GM19468 (cell line): Measurements from ENCODE around the gene BRPF1.

ENCODE experiments used
- ATAC-seq: cut with Tn5 transposase; IDR thresholded peaks from one replicate; pipeline ENCODE4 v1.9.1; 2021; ENCODE audit warnings: mild to moderate bottlenecking, moderate library complexity, moderate number of reproducible peaks; ENCODE audit not compliant: unreplicated experiment; ENCODE audit errors: extremely low read depth

Gene BRPF1

DNA sequence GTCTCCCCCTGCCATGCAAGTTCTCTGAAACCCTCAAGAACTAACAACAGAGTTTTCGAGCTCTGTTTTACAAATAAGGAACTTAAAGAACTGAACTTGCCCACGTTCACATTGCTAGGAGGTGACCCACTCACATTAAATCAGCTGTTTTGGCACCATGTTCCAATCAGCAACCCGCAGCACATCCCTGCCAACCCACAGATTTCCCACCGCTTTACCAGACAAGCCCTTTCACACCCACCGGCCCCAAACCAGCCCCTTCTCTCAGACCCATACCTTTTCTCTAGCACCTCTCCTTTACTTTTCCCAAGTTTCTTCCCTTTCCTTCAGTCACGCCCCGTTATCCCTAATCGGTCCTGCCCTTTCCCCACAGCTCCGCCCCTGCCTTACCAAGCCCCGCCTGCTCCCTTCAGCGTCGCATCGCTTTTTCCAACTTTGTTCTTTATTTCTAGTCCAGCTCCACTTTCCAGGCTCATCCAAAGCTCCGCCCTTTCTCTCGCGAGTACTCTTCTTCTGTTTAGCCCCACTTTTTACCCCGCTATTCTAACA lies 804 bp upstream of the BRPF1 start:
- ATAC-seq: no peak

DNA sequence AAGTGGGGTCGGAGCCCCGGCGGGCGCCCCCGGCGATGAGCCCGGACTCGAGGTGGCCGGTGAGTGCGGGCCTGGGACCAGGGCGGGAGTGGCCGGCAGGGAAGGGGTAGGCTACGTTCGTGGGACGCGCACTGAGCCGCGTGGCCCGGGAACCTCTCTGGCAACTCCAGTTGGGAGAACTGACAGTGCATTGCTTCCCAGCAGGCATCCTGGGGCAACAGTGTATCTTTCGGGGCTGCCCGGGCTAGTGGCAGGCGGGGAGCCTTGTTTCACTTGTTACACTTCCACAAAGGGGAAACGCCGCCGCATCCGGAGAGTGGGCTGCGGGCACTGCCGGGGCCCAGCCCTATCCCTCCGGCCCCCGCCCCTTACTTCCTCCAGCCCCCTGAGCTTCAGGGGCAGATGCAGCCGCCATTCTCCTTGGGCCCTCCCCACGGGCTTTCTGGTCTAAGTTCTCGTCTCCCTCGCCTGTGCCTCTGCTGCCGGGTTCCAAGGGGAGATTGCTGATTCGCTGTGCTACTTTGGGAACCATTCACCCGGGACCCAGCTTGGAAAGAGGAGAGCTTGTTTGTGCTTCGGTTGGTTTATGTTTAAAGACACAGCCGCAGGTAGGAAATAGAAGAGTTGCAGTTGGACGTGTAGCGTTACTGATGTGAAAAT lies 675 bp downstream of the BRPF1 start:
- ATAC-seq: no peak

DNA sequence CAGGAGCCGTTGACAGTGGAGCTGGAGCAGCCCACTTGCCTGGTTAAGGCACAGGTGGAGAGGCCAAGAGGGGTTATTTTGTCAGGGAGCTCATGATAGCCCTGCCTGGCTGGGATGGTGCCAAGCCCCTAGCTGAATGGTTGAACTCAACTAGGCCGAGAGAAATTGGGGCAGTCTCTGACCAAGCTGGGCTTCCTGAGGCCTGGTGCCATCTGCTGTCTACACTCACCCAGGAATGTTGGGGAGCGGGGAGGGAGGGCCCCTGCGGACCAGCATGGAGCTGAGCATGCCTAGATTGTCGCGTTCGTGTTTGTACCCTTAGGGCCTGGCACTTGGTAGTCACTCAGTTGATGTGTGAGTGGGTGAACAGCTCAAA lies 1.2 kb downstream of the BRPF1 start:
- no peak for ATAC-seq

DNA sequence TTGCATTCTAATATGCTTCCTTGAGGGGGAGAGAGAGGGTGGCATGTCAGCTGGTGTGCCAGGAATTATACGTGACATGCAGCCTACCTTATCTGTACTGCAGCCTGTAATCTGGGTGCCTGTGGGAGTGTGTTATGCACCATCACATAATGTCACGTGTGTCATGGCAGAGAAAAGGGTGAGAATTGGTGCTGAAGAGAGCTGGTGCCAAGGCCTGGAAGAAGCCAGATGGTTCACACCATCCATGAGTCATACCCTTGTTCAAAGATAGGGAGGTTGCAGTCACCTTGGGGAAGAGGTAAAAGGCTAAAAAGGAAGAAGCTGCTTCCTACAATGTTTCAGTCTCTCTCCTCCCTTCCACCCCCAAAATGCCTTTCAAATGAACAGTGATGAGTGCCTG lies 5.3 kb downstream of the BRPF1 start:
- ATAC-seq: no peak

DNA sequence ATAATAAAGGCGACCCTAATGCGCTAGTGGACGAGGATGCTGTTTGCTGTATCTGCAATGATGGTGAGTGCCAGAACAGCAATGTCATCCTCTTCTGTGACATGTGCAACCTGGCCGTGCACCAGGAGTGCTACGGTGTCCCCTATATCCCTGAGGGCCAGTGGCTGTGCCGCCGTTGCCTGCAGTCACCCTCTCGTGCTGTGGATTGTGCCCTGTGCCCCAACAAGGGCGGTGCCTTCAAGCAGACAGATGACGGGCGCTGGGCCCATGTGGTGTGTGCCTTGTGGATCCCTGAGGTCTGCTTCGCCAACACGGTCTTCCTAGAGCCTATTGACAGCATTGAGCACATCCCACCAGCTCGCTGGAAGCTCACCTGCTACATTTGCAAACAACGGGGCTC lies 7.6 kb downstream of the BRPF1 start:
- no peak for ATAC-seq

DNA sequence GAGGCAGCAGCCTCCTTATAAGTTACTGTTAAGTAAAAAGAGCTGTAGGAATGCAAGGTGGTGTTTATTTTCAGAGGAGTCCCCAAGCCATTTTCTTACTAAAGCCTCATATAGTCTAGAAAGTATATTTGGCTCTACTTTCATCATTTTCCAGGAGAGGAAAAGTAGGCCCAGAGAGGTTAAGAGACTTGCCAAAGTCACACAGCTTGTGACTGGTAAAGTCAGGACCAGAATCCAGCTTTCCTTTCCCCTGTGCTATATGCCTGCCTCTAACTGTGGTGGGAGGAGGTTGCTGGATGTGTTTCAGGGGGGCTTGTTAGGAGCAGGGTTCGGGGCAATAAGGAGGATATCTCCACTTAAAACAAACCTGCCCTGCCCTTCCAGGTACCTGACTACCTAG lies 11.0 kb downstream of the BRPF1 start:
- ATAC-seq: no peak

DNA sequence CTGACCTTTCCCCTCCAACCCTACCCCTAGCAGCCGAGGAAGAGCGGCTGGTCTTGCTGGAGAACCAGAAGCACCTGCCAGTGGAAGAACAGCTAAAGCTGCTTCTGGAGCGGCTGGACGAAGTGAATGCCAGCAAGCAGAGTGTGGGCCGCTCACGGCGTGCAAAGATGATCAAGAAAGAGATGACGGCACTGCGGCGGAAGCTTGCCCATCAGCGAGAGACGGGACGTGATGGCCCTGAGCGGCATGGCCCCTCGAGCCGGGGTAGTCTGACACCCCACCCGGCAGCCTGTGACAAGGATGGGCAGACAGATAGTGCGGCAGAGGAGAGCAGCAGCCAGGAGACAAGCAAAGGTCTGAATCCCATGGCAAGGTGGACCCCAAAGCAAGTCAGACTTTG lies 12.0 kb downstream of the BRPF1 start:
- no peak for ATAC-seq

DNA sequence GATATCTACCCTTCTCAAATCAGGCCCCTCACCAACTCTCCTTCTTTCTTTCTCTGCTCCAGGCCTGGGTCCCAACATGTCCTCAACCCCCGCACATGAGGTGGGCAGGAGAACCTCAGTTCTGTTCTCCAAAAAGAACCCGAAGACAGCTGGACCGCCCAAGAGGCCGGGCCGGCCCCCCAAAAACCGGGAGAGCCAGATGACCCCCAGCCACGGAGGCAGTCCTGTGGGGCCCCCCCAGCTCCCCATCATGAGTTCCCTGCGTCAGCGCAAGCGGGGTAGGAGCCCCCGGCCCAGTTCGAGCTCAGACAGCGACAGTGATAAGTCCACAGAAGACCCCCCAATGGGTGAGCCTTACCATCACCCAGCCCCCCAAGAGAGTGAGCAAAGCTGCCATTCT lies 12.6 kb downstream of the BRPF1 start:
- ATAC-seq: no peak

DNA sequence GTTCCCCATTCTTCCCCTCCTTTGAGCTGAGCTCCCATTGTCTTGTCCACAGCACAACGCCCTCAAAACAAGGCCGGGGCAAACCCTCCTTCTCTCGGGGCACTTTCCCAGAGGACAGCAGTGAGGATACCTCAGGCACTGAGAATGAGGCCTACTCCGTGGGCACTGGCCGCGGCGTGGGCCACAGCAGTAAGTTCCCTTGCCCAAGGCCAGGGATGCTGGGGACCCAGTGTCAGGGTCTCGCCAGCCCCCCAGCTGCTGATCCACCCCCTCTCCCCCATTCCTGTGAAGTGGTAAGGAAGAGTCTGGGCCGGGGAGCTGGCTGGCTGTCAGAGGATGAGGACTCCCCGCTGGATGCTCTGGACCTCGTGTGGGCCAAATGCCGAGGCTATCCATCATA lies 14.0 kb downstream of the BRPF1 start:
- no peak for ATAC-seq

DNA sequence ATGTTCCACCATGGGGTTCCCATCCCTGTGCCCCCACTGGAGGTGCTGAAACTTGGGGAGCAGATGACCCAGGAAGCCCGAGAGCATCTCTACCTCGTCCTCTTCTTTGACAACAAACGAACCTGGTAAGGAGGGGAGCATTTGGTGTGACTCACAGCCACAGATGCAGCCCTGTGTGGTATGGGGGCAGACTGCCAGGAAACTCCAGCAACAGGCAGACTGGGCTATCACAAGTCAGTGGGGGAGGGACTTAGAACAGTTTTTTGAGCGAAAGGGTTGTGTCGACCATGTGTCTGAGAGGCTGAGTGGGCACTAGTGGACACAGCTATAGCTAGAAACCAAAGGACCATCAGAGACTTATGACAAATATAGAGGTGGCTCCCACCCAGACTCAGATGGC lies 14.8 kb downstream of the BRPF1 start:
- ATAC-seq: no peak

DNA sequence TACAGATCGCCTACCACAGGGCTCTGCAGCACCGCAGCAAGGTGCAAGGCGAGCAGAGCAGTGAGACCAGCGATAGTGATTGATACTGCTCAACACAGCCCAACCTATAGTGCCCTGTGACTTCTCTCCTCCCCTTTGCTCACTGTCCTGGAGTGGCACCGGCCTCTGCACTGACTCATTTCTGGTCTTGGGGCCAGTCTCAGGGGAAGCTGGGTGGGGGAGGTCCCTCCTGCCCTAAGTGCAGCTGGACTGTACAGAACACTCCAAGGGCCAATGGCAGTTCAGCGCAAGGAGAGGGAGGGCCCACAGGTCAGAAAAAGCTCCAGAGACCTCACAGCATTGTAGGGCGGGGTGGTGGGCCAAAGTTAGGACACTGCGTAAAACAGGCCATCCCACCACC lies 15.7 kb downstream of the BRPF1 start:
- no peak for ATAC-seq

DNA sequence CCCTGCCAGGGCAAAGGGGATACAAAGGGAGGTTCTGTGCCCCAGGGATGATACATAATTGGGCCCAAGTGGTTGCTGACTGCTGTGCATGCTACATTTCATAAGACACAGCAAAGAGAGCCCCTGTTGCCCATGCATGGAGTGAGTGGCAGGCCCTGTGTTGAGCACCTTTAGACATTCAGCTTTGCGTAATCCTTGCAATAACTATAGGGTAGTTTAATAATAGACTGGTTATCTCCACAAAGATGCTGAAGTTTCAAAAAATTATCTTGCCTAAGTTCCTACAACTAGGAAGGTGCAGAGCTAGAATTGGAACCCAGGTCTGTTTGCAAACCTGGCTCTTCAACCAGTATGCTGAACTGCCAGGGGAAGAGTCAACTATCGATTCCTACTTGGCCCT lies 16.5 kb downstream of the BRPF1 start:
- no peak for ATAC-seq

DNA sequence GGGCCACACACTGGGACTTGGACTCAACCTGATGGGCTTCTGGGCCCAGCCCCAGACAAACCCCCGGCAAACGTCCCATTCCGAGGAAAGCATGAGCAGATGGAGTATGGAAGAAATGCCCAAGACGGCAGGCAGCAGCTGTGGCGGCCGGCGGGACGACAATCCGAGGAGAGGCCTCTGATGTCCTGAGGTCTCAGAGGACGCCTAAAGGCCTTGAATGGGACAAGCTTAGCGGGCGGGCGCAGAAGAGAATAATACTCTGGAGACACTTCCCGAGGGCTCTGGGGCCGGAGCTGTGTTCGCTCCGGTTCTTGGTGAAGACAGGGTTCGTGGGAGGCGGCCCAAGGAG lies 17.7 kb downstream of the BRPF1 start:
- no peak for ATAC-seq

DNA sequence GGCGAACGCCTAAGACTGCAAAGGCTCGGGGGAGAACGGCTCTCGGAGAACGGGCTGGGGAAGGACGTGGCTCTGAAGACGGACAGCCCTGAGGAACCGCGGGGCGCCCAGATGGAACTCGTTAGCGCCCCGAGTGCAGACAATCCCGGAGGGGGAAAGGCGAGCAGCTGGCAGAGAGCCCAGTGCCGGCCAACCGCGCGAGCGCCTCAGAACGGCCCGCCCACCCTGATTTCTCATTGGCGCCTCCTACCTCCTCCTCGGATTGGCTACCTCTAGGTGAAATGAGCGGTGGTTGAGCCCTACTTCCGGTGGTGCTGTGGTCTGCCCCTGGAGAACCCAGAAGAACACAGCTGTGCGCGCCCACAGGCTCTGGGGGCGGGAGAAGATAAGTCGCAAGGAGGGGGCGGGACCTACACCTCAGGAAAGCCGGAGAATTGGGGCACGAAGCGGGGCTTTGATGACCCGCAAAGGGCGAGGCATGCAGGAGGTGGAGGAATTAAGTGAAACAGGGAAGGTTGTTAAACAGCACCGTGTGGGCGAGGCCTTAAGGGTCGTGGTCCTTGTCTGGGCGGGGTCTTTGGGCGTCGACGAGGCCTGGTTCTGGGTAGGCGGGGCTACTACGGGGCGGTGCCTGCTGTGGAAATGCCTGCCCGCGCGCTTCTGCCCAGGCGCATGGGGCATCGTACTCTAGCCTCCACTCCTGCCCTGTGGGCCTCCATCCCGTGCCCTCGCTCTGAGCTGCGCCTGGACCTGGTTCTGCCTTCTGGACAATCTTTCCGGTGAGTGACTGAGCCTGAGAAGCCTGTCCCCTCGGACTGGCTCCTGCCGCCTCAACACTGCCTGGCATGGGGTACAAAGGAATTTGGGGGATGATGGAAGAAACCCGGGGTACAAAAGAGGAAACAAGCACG lies 18.4 kb downstream of the BRPF1 start, which contains the start of gene OGG1:
OGG1 (plus strand) TSS at position 308 of the 911 bp plus-strand sequence; CDS start at position 643, 335 bp downstream.
- peak; percentile 92 for ATAC-seq

DNA sequence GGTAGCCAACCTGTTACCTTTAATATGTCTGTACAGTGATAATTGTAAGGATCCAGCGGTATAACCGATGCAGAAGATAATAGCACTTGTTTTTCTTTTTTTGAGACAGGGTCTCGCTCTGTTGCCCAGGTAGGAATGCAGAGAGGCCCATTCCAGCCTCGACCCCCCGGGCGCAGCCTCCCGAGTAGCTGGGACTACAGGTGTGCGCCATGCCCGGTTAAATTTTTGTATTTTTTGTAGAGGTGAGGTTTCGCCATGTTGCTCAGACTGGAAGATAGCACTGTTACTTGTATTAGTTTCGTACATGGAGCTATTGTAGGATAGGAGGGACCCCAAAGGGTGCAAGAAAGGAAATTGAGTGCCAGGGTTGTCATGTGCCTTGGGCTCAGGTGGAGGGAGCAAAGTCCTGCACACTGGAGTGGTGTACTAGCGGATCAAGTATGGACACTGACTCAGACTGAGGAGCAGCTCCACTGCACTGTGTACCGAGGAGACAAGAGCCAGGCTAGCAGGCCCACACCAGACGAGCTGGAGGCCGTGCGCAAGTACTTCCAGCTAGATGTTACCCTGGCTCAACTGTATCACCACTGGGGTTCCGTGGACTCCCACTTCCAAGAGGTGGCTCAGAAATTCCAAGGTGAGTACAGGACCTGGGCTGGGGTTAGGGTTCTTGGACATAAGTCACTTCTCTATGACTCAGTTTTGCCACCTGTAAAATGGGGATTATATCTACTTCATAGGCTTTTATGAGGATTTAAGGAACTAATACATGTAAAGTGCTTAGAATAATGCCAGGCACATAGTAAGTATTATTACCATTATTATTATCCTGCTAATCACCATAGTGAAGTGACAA lies 19.2 kb downstream of the BRPF1 start:
- no peak for ATAC-seq

DNA sequence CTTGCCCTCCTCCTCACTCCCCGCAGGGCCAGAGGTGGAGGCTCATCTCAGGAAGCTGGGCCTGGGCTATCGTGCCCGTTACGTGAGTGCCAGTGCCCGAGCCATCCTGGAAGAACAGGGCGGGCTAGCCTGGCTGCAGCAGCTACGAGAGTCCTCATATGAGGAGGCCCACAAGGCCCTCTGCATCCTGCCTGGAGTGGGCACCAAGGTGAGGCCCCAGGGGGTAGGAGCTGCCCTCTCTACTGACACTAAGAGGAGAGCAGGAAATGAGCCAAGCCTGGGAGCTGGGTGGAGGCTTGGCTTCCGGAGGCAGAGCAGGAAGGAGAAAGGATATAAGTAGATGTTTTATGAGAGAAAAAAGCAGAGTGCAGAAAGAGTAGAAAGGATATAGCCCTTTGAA lies 23.1 kb downstream of the BRPF1 start:
- ATAC-seq: no peak

DNA sequence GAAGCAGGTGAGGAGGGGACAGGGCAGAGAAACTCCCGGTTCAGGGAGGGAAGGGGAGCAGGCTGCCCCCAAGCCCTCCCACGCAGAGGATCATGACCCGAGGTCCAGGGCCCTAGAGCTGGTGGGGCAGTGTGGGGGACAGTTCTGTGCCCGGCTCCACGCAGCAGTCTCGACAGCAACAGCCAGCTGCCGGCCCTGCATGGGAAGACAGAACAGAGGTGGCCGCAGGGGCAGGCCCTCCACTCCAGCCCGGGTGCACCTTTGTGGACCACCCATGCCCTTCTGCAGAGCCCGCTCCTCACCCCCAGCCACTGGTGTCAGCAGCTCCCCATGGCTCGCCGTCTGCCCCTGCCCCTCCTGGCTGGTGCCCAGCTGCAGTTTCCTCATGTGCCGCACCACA lies 25.9 kb downstream of the BRPF1 start:
- ATAC-seq: no peak

DNA sequence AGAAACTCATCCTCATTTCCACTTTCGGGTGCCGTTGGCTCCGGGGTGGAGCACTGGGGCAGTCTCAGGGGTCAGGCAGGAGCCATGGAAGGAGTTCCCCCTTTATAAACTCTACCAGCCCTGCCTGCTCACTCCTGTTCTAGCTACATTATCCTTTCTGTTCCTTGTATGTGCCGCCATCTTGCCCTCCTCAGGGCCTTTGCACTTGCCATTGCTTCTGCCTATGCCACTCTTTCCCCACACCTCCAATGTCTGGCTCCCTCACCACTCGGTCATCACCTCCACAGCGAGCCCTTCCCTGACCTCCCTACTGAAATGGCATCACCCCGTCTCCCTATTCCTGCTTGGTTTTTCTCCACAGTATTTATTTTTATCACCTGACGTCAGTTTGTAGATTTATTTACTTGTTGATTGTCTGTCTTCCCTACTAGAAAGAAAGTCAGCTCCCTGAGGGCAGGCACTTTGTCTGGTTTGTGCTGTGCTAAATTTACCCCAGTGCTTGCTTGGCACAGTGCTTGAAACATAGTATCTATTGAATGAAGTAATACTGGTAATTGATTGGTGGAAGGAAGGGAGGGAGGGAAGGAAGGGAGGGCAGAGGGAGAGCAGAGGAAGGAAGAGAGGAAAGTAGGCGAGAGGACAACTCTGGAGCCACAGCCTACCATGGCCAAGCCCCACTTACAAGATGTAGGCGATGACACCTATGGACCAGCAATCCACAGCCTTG lies 29.4 kb downstream of the BRPF1 start:
- no peak for ATAC-seq

DNA sequence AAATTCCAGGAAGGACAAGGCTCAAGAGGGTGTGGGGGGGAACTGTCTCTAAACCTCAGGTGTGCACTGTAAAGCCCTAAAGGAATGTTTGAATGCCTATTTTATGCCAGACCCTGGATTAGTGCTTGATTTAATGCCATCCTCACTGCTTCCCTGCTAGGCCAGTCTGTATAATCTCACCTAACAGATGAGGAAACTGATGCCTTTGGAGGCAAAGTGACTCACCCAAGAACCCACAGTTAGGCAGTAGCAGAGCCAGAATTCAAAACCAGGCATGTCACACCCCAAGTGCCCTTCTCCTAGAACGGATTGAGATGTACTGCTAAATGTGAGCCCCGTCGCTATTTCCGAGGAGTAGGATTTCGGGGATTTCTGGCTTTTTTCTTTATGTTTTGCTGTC lies 30.4 kb downstream of the BRPF1 start:
- ATAC-seq: no peak

DNA sequence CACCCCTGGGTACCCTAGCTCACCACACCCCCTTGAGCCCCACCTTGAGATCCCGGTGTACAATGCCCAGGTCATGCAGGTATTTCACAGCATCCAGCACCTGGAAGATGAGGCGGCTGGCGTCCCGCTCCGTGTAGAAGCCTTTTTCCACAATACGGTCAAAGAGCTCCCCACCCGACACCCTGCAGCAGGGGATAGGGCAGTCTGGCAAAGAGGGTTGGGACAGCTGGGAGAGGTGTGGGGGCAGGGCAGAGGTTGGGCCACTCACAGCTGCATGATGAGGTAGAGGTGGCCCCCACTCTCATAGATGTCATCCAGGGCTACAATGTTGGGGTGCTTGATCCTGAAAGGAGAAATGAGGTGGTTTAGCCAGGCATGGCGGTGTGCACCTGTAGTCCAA lies 31.3 kb downstream of the BRPF1 start:
- ATAC-seq: no peak
